Activated naive CD8-positive, alpha-beta T cell treated with anti-CD3 and anti-CD28 coated beads, Interleukin-2, amount 50 U/mL, for 24 hours (primary cell): ENCODE results near the gene LARP1B.
"Not testable (repeated sequence)": the region's sequence is repeated elsewhere in the genome, so short reads cannot be mapped to it uniquely, and the experiment has no call there.

Experiments
- ATAC-seq: fragments of 150-1000 bp; cut with Tn5 transposase; one replicate; pipeline ENCODE4 v1.10.0; 2021
- DNase-seq: peaks from one replicate; pipeline ENCODE4 v3.0.0; 2021
- H3K27ac Mint-ChIP-seq: one replicate; pipeline ENCODE4 v1.8.0; 2021; ENCODE audit warnings: mild to moderate bottlenecking, mixed read lengths
- H3K27me3 Mint-ChIP-seq: one replicate; pipeline ENCODE4 v1.8.0; 2021; ENCODE audit warnings: mixed read lengths
- H3K36me3 Mint-ChIP-seq: one replicate; pipeline ENCODE4 v1.8.0; 2021; ENCODE audit warnings: low read depth, mixed read lengths
- H3K4me1 Mint-ChIP-seq: one replicate; pipeline ENCODE4 v1.8.0; 2021; ENCODE audit warnings: mixed read lengths
- H3K4me3 Mint-ChIP-seq: one replicate; pipeline ENCODE4 v1.8.0; 2021; ENCODE audit warnings: mild to moderate bottlenecking, moderate library complexity, mixed read lengths
- H3K9me3 Mint-ChIP-seq: one replicate; pipeline ENCODE4 v1.8.0; 2021; ENCODE audit warnings: mixed read lengths

The LARP1B gene

DNA sequence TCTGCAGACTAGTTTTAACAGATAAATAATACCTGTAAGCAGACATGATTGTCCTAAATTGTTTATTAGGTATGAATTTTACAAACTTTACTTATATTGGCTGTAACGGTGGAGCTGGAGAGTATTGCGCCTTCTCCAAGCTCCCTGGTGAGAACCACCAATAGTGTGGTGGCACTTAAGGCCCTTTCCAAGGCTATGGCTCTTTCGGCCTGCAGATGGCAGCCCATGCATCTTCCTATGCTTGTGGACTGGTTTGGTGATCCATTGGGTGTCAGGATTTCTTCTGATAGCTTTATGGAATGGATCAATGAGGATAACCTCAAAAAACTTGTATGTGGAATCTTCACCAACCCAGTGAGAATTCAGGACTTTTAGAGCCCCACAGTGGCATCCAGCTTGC lies 7.8 kb downstream of the LARP1B start:
- Mint-ChIP-seq H3K9me3 (no peaks in the 10 kb centered on the region), H3K4me1 (peaks cover 3% of the 10 kb centered on the region), H3K27ac (no peak overlapping the region), H3K27me3 (no peaks in the 10 kb centered on the region), H3K4me3 (no peak overlapping the region), H3K36me3 (no peaks in the 10 kb centered on the region)
- DNase-seq (no peak), ATAC-seq (no peak)

DNA sequence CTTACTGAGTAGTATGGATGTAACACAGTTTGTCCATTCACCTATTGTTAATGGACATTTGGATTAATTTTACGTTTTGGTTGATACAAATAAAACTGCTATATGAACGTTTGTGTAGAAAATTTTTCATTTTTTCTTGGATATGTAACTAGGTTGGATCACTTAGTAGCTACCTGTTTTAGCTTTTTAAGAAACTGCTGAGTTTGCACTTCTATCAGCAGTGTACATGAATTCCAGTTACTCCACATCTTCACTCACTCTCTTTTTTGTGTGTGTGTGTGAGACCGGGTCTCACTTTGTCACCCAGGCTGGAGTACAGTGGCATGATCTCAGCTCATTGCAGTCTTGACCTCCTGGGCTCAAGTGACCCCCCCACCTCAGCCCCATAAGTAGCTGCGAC lies 15.4 kb downstream of the LARP1B start:
- no peaks in the 10 kb centered on the region for H3K4me1 Mint-ChIP-seq

DNA sequence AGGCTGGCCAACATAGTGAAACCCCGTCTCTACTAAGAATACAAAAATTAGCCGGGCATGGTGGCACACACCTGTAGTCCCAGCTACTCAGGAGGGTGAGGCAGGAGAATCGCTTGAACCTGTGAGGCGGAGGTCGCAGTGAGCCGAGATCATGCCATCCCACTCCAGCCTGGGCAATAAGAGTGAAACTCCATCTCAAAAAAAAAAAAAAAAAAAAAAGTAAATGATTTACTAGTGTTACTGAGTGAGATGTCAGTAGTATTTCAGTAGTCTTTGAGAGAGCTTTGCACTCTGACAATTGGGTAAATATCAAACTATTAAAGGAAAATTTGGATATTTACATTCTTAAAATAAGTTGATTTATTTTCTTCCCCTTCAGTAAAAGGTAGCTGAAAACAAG lies 34.2 kb downstream of the LARP1B start:
- ATAC-seq, H3K27ac Mint-ChIP-seq, H3K4me3 Mint-ChIP-seq: not testable (repeated sequence)

More for the DNA sequence above, 15.4 kb downstream of the LARP1B start:
- H3K27me3 Mint-ChIP-seq: no peaks in the 10 kb centered on the region
- DNase-seq: no peak
- H3K9me3 Mint-ChIP-seq: no peaks in the 10 kb centered on the region
- no peak overlapping the region for H3K4me3 Mint-ChIP-seq
- ATAC-seq: no peak
- peaks cover 35% of the 10 kb centered on the region for H3K36me3 Mint-ChIP-seq
- H3K27ac Mint-ChIP-seq: no peak overlapping the region

DNA sequence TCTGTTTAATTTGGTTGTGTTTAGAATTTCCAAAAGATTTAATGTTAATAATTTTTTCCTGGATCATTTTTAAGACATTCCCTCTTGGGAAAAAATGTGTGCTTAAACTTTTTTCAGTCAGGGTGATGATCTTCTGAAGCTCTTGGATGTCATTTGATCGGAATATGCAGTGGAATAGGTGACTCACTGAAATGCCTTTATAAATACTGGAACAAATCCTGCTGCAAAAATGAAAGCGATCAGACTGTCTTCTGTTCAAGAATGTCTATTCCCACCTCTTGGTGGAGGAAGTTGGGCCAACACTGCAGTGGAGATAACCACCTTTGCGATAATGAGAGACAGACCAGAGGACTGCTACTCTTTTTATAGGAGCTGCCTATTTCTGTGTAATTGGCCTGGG lies 46.7 kb downstream of the LARP1B start:
- Mint-ChIP-seq H3K4me3 (no peak overlapping the region), H3K27ac (no peak overlapping the region), H3K9me3 (no peaks in the 10 kb centered on the region), H3K4me1 (no peaks in the 10 kb centered on the region), H3K27me3 (no peaks in the 10 kb centered on the region), H3K36me3 (peaks cover 39% of the 10 kb centered on the region)
- DNase-seq: no peak
- ATAC-seq: no peak

More for the DNA sequence above, 34.2 kb downstream of the LARP1B start:
- H3K36me3 Mint-ChIP-seq: peaks cover 39% of the 10 kb centered on the region
- not testable (repeated sequence) for H3K27me3 Mint-ChIP-seq, H3K9me3 Mint-ChIP-seq, H3K4me1 Mint-ChIP-seq, DNase-seq

DNA sequence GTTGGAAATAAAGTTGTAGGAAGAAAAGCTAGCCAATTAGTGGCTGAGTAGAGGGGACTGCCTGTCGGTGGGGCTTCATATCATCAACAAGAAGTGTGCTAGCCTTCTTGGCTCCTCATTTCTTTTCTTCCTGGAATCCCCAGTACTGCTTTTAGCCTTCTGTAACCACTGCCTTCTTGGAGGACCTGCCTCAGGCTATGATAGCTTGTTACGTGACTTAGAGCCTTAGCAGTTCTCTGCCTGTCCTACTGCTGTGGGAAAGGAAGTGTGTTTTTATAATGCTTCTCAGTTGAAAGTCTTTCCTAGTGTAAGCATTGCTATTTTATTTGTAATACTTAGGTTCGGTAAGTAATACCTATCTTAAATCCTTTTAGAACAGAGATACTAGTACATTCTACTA lies 61.9 kb downstream of the LARP1B start:
- Mint-ChIP-seq H3K27ac (no peak overlapping the region), H3K9me3 (no peaks in the 10 kb centered on the region), H3K27me3 (no peaks in the 10 kb centered on the region), H3K36me3 (peaks cover 49% of the 10 kb centered on the region), H3K4me1 (no peaks in the 10 kb centered on the region), H3K4me3 (no peak overlapping the region)
- ATAC-seq (no peak), DNase-seq (no peak)

DNA sequence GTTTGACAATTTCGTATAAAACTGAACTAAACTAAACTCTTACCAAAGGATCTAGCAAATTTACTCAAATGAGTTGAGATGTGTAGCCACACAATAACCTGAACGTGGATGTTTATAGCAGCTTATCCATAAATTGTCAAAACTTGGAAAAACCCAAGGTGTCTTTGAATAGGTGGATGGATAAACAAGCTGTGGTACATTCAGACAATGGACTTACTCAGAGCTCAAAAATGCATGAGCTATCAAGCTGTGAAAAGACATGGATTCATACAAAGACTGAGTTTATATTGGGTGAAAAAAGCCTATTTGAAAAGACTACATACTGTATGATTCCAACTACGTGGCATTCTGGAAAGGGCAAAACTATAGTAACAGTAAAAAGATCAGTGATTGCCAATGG lies 69.5 kb downstream of the LARP1B start:
- Mint-ChIP-seq H3K9me3 (no peaks in the 10 kb centered on the region), H3K27me3 (no peaks in the 10 kb centered on the region), H3K4me1 (no peaks in the 10 kb centered on the region), H3K36me3 (peaks cover 12% of the 10 kb centered on the region), H3K4me3 (no peak overlapping the region), H3K27ac (no peak overlapping the region)
- DNase-seq: no peak
- ATAC-seq: no peak

DNA sequence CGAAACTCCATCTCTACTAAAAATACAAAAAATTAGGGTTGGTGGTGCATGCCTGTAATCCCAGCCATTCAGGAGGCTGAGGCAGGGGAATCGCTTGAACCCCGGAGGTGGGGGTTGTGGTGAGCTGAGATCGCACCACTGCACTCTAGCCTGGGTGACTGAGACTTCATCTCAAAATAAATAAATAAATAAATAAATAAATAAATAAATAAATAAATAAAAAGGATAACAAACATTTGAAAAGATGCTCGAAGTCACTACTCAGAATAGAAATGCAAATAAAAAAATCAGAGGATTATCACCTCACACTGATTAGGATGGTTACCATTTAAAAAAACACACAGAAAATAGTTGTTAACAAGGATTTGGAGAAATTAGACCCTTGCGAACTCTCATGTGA lies 73.8 kb downstream of the LARP1B start:
- H3K36me3 Mint-ChIP-seq: peaks cover 4% of the 10 kb centered on the region
- H3K9me3 Mint-ChIP-seq: no peaks in the 10 kb centered on the region
- no peak overlapping the region for H3K4me3 Mint-ChIP-seq

DNA sequence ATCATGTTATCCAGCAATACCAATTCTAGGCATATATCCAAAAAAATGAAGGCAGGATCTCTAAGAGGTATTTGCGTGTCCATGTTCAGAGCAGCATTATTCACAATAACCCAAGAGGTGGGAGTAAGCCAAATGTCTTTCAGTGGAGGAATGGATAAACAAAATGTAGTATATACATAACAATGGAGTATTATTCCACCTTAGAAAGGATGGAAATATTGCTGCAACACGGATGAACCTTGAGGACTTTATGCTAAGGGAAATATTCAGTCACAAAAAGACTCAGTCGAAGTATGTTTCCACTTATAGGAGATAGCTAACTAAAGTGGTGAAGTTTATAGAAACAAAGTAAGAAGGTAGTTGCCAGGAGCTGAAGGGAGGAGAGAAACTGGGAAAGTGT lies 74.3 kb downstream of the LARP1B start:
- no peaks in the 10 kb centered on the region for H3K9me3 Mint-ChIP-seq
- H3K4me3 Mint-ChIP-seq: no peak overlapping the region
- H3K4me1 Mint-ChIP-seq: no peaks in the 10 kb centered on the region
- H3K36me3 Mint-ChIP-seq: peaks cover 4% of the 10 kb centered on the region
- H3K27ac Mint-ChIP-seq: no peak overlapping the region
- DNase-seq: no peak
- H3K27me3 Mint-ChIP-seq: no peaks in the 10 kb centered on the region
- no peak for ATAC-seq

More for the DNA sequence above, 73.8 kb downstream of the LARP1B start:
- Mint-ChIP-seq H3K27me3 (no peaks in the 10 kb centered on the region), H3K27ac (no peak overlapping the region), H3K4me1 (no peaks in the 10 kb centered on the region)
- no peak for ATAC-seq
- no peak for DNase-seq

DNA sequence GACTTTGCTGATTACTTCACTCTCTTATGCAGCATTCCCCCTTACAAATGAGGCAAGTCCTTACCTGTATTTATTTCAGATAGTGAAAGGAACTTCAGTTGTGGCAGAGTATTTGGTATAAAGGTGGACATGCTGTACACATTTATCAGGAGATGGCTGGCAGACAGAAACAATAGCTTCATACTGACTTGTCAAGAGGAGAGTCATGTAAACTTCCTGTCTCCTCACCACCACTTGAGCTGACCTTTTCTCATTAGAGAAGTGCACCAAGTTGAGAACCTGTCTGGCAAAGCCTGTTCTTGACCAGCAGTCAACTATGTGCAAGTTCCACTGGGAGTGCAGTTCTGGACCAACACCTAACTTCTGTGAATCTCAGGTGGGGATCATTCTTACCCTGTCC lies 80.8 kb downstream of the LARP1B start:
- Mint-ChIP-seq H3K36me3 (peaks cover 22% of the 10 kb centered on the region), H3K4me1 (no peaks in the 10 kb centered on the region), H3K27me3 (no peaks in the 10 kb centered on the region), H3K9me3 (peaks cover 16% of the 10 kb centered on the region), H3K4me3 (no peak overlapping the region), H3K27ac (no peak overlapping the region)
- DNase-seq (no peak), ATAC-seq (no peak)

DNA sequence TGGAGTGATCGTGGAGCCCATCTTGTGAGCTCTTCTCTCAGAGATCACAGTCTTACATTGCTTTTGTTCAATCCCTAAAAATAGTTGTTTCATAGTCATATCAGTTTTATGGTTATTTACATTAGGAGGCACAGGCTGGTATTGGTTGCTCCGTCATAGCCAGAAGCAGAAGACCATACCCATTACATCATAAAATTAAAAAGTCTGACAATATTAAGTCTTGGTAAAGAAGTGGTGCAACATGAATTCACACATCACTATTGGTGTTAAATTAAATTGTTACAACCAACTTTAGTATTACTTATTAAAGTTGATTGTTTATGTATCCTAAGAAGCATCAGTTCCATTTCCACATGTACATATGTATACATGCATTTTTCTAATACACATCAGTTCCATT lies 84.6 kb downstream of the LARP1B start:
- Mint-ChIP-seq H3K4me3 (no peak overlapping the region), H3K4me1 (no peaks in the 10 kb centered on the region), H3K27me3 (no peaks in the 10 kb centered on the region), H3K27ac (no peak overlapping the region), H3K9me3 (peaks cover 16% of the 10 kb centered on the region), H3K36me3 (peaks cover 22% of the 10 kb centered on the region)
- ATAC-seq (no peak), DNase-seq (no peak)

DNA sequence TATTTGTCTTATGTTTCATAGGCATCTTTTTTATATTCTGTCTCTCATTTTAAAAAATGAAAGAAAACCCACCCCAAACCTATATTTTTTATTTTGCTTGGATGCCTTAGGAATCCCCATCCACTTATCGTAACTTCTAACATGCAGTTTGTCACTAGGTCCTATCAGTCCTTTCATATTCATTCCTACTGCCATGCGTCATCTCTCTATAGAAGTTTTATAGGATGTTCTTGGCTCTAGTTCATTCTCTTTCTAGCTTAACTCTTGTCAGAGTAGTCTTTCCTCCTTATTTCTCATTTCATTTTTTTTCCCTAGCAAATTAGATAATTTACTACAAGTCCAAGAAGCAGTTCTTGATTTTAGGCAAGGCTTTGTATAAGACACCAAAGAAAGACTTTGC lies 92.7 kb downstream of the LARP1B start:
- no peak overlapping the region for H3K27ac Mint-ChIP-seq
- peaks cover 11% of the 10 kb centered on the region for H3K36me3 Mint-ChIP-seq
- H3K4me3 Mint-ChIP-seq: no peak overlapping the region
- no peaks in the 10 kb centered on the region for H3K27me3 Mint-ChIP-seq
- no peaks in the 10 kb centered on the region for H3K4me1 Mint-ChIP-seq
- H3K9me3 Mint-ChIP-seq: no peaks in the 10 kb centered on the region
- no peak for DNase-seq
- no peak for ATAC-seq

DNA sequence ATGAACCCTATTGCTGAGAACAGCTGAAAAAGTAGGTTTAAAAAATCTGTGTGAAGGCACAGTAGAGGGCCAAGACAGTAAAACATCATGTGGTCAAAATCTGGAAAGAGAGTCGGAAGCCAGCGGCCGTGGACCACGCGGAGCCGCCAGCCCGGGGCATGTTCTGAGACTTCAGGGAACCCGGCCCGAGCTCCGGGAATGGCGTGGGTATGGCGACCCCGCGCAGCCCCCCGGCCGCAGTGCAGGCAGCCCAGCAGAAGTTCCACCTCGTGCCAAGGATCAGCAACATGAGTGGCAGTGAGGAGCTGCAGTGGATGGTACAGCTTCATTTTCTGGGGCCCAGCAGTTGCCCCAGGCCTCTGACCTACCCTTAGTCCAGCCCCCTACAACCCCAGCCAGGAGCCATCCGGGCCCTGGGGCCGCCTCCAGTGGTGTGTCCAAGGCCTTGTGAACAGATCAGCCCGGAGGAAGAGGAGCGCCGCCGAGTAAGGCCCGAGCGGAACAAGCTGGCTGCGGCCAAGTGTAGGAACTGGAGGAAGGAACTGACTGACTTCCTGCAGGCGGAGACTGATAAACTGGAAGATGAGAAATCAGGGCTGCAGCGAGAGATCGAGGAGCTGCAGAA lies 94.2 kb downstream of the LARP1B start:
- Mint-ChIP-seq H3K27ac (no peak overlapping the region), H3K36me3 (peaks cover 11% of the 10 kb centered on the region), H3K4me3 (no peak overlapping the region), H3K27me3 (no peaks in the 10 kb centered on the region), H3K4me1 (no peaks in the 10 kb centered on the region), H3K9me3 (no peaks in the 10 kb centered on the region)
- DNase-seq: no peak
- ATAC-seq: no peak

DNA sequence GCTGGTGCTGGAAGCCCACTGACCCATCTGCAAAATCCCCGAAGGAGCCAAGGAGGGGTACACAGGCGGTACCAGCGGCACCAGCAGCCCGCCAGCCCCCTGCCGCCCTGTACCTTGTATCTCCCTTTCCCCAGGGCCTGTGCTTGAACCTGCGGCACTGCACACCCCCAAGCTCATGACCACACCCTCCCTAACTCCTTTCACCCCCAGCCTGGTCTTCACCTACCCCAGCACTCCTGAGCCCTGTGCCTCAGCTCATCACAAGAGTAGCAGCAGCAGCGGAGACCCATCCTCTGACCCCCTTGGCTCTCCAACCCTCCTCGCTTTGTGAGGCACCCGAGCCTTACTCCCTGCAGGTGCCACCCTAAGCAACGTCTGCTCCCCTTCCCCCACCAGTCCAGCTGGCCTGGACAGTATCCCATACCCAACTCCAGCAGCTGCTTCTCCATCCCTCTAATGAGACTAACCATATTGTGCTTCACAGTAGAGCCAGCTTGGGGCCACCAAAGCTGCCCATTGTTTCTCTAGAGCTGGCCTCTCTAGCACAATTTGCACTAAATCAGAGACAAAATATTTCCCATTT lies 94.9 kb downstream of the LARP1B start:
- Mint-ChIP-seq H3K4me1 (no peaks in the 10 kb centered on the region), H3K9me3 (no peaks in the 10 kb centered on the region), H3K27me3 (no peaks in the 10 kb centered on the region), H3K36me3 (peaks cover 11% of the 10 kb centered on the region), H3K4me3 (no peak overlapping the region), H3K27ac (no peak overlapping the region)
- DNase-seq (no peak), ATAC-seq (no peak)

DNA sequence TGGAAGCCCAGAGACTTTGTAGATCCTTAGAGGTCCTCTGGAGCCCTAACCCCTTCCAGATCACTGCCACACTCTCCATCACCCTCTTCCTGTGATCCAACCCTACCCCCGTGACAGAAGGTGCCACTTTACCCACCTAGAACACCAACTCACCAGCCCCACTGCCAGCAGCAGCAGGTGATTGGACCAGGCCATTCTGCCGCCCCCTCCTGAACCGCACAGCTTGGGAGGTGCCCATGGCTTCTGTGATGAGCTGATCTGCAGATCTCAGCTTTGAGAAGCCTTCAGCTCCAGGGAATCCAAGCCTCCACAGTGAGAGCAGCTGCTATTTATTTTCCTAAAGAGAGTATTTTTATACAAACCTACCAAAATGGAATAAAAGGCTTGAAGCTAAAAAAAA lies 95.4 kb downstream of the LARP1B start:
- H3K4me1 Mint-ChIP-seq, H3K27ac Mint-ChIP-seq, H3K4me3 Mint-ChIP-seq, DNase-seq, H3K9me3 Mint-ChIP-seq, H3K27me3 Mint-ChIP-seq, ATAC-seq: not testable (repeated sequence)
- peaks cover 11% of the 10 kb centered on the region for H3K36me3 Mint-ChIP-seq

DNA sequence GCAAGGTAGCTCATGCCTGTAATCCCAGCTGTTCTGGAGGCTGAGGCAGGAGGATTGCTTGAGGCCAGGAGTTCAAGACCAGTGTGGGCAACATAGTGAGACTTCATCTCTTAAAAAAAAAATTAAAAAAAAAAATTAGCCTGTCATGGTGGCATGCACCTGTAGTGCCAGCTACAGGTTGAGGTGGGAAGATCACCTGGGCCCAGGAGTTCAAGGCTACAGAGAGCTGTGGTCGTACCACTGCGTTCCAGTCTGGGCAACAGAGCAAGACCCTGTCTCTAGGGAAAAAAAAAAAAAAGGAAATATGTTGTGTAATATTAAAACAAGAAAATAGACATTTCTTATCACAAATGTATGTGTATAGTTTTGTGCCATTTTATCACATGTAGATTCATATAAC lies 97.8 kb downstream of the LARP1B start:
- no peak overlapping the region for H3K27ac Mint-ChIP-seq
- no peaks in the 10 kb centered on the region for H3K4me1 Mint-ChIP-seq
- no peaks in the 10 kb centered on the region for H3K9me3 Mint-ChIP-seq
- no peaks in the 10 kb centered on the region for H3K27me3 Mint-ChIP-seq
- ATAC-seq (no peak), DNase-seq (no peak)
- no peak overlapping the region for H3K4me3 Mint-ChIP-seq
- peaks cover 7% of the 10 kb centered on the region for H3K36me3 Mint-ChIP-seq

DNA sequence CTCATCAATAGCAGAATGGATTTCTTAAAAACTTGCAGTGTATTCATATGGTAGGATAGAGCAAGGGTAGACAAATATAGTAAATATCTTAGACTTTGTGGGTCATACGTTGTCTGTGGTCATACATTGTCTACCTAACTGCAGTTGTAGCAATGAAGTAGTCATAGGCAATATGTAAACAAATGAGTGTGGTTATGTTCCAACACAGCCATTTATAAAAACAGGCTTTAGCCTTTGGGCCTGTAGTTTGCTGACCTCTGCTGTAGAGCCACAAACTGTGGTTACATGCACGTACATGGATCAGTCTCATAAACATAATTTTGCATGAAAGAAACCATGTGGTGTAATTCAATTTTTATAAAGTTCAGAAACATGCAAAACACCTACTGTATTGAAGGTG lies 98.9 kb downstream of the LARP1B start:
- ATAC-seq (no peak), DNase-seq (no peak)
- no peak overlapping the region for H3K27ac Mint-ChIP-seq
- H3K4me1 Mint-ChIP-seq: no peaks in the 10 kb centered on the region
- H3K4me3 Mint-ChIP-seq: no peak overlapping the region
- H3K9me3 Mint-ChIP-seq: no peaks in the 10 kb centered on the region
- no peaks in the 10 kb centered on the region for H3K27me3 Mint-ChIP-seq
- peaks cover 7% of the 10 kb centered on the region for H3K36me3 Mint-ChIP-seq
